Colonic mucosa (tissue), 4 donors: ENCODE measurements around the gene CD2AP. TPM values are rescaled to one million over a fixed set of nuclear protein-coding genes. Genes with fewer than 3 reads are reported as not detected.

Source experiments
- DNase-seq: peaks from one replicate; pipeline ENCODE4 v3.0.0-alpha.2; 2020
- H3K27ac ChIP-seq: fragments of 200-600 bp; one replicate; pipeline ENCODE4 v1.8.0; 2021
- H3K27me3 ChIP-seq: fragments of 200-600 bp; one replicate; pipeline ENCODE4 v1.8.0; 2021
- H3K36me3 ChIP-seq: fragments of 200-600 bp; one replicate; pipeline ENCODE4 v1.8.0; 2021
- H3K4me1 ChIP-seq: fragments of 200-600 bp; one replicate; pipeline ENCODE4 v1.8.0; 2021; ENCODE audit warnings: mild to moderate bottlenecking
- H3K4me3 ChIP-seq: fragments of 200-600 bp; one replicate; pipeline ENCODE4 v1.8.0; 2021
- H3K9ac ChIP-seq, 2 donors: one replicate each; pipeline ENCODE4 v1.7.0; 2013; ENCODE audit warnings: control low read depth in 2 of 2, low read depth in 2 of 2, low read length in 2 of 2
- H3K9me3 ChIP-seq: fragments of 200-600 bp; one replicate; pipeline ENCODE4 v1.8.0; 2021
- CTCF ChIP-seq: fragments of 200-600 bp; IDR thresholded peaks from one replicate; pipeline ENCODE4 v1.8.0; 2022; ENCODE audit warnings: antibody characterized with exemption, mild to moderate bottlenecking
- intact Hi-C: fragments of 100-400 bp; cut with DNase I; formaldehyde crosslinking; loops from one replicate; pipeline ENCODE4 v1.14.1; 2022
- total RNA-seq, 2 donors: library from RNA; stranded (reverse); fragmentation: NEBNext Ultra II Directional in 1 of 2; extraction: Animal tissue kit (Norgen Biotek cat#: 25700) in 1 of 2; gene quantifications; one replicate each; pipeline ENCODE4 v1.2.1, GENCODE V29; 2021
- donor health status: healthy.
- donor health status: DM: no; HTN: no; CAD: no.
- donor health status: DM: no; HTN: no; CAD: no.

Gene CD2AP
- total RNA-seq, 2 donors from 2014 or later, result 83.1 to 146 TPM

GRCh38 chr6:47509937-47510336 is 32.3 kb downstream of the CD2AP start:
- no peak for TF ChIP-seq CTCF
- no peak overlapping the region for H3K9ac ChIP-seq
- H3K27me3 ChIP-seq, result no peaks in the 10 kb centered on the region
- H3K9me3 ChIP-seq, result no peaks in the 10 kb centered on the region
- no peaks in the 10 kb centered on the region for H3K36me3 ChIP-seq
- DNase-seq, result no peak
- intact Hi-C loops, result no loop called here
- no peak overlapping the region for H3K4me3 ChIP-seq
- peaks cover 7% of the 10 kb centered on the region for H3K4me1 ChIP-seq
- H3K27ac ChIP-seq, result peak overlapping the region; percentile 69

GRCh38 chr6:47512872-47513271 is 35.3 kb downstream of the CD2AP start:
- no peak overlapping the region for H3K27ac ChIP-seq
- no peak overlapping the region for H3K4me3 ChIP-seq
- no peak for DNase-seq
- H3K9ac ChIP-seq, result no peak overlapping the region
- no peaks in the 10 kb centered on the region for H3K9me3 ChIP-seq
- H3K4me1 ChIP-seq, result peaks cover 7% of the 10 kb centered on the region
- H3K36me3 ChIP-seq, result no peaks in the 10 kb centered on the region
- intact Hi-C loops, result no loop called here
- no peaks in the 10 kb centered on the region for H3K27me3 ChIP-seq
- TF ChIP-seq CTCF, result no peak

GRCh38 chr6:47519279-47519678 is 41.7 kb downstream of the CD2AP start:
- TF ChIP-seq CTCF, result no peak
- Histone ChIP-seq H3K27ac (peak overlapping the region; percentile 54), H3K9me3 (no peaks in the 10 kb centered on the region), H3K4me3 (no peak overlapping the region), H3K27me3 (no peaks in the 10 kb centered on the region), H3K4me1 (peaks cover 6% of the 10 kb centered on the region), H3K36me3 (no peaks in the 10 kb centered on the region), H3K9ac (peak overlapping the region in 1 of 2 donors; percentile 19)
- intact Hi-C loops, result no loop called here
- peak; percentile 77 for DNase-seq

GRCh38 chr6:47520282-47520681 is 42.7 kb downstream of the CD2AP start:
- H3K4me3 ChIP-seq, result no peak overlapping the region
- DNase-seq, result peak; percentile 76
- no peak for TF ChIP-seq CTCF
- no peaks in the 10 kb centered on the region for H3K27me3 ChIP-seq
- H3K9ac ChIP-seq, result peak overlapping the region in 1 of 2 donors; percentile 58
- peak overlapping the region; percentile 57 for H3K27ac ChIP-seq
- no peaks in the 10 kb centered on the region for H3K36me3 ChIP-seq
- H3K4me1 ChIP-seq, result peaks cover 6% of the 10 kb centered on the region
- no peaks in the 10 kb centered on the region for H3K9me3 ChIP-seq
- intact Hi-C loops, result no loop called here

GRCh38 chr6:47521961-47522360 is 44.4 kb downstream of the CD2AP start:
- no peak for TF ChIP-seq CTCF
- no peak overlapping the region for H3K4me3 ChIP-seq
- H3K27ac ChIP-seq, result no peak overlapping the region
- H3K9me3 ChIP-seq, result no peaks in the 10 kb centered on the region
- H3K4me1 ChIP-seq, result peaks cover 6% of the 10 kb centered on the region
- H3K9ac ChIP-seq, result no peak overlapping the region
- H3K36me3 ChIP-seq, result no peaks in the 10 kb centered on the region
- DNase-seq, result no peak
- intact Hi-C loops, result no loop called here
- no peaks in the 10 kb centered on the region for H3K27me3 ChIP-seq
